ENCODE data around the gene NAT10.
A peak's percentile ranks its signal among the peaks of the same experiment; 100 is the strongest.
"Not testable (repeated sequence)": the region's sequence is repeated elsewhere in the genome, so short reads cannot be mapped to it uniquely, and the experiment has no call there.

The NAT10 gene

GRCh38 chr11:34168642-34169420 is 63.4 kb downstream of the NAT10 start:
- no peak for DNase-seq (ENCODE audit: low spot score)

DNA sequence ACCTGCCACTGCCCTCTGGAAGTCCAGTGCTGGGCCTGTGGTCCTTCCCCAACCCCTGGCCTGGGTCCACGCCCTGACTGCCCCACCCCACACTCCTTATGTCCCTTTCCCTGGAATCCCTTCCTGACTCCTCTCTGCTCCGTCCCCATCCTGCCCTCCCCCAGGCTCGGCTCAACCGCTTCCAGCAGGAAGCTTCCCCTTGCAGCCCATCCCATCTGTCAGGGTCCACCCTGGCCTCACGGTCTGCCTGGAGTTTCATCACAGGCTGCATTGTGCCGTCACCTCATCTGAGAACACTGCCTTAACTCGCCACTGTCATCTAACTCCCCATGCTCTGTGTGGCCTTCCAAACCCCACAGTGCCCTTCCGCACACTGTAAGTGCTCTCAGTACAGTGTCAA is 64.3 kb downstream of the NAT10 start:
- DNase-seq (ENCODE audit: low spot score) = no peak

DNA sequence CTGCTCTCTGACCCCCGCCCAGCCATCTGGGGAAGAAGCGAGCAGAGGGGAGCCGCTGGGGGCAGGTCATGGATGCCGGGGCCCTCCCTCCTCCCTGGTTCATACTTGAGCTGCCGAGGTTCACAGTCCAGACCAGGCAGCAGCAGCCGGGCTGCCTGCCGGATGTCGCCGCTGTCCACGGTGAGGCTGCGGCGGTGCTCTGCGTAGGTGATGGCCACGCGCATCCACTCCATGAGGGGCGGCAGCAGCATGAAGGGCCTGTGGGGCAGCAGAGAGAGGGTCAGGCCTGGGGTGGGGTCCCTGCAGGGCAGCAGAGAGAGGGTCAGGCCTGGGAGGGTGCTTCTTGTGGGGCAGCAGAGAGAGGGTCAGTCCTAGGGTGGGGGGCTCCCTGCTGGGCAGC is 67.6 kb downstream of the NAT10 start:
- DNase-seq (ENCODE audit: low spot score) = no peak

- DNase-seq (ENCODE audit: low spot score) = peak; percentile 74
These were observed 69.1 kb downstream of the NAT10 start for GRCh38 chr11:34174412-34175041.

- no peak for DNase-seq (ENCODE audit: low spot score)
These were observed 70.0 kb downstream of the NAT10 start for GRCh38 chr11:34175284-34176019.

DNA sequence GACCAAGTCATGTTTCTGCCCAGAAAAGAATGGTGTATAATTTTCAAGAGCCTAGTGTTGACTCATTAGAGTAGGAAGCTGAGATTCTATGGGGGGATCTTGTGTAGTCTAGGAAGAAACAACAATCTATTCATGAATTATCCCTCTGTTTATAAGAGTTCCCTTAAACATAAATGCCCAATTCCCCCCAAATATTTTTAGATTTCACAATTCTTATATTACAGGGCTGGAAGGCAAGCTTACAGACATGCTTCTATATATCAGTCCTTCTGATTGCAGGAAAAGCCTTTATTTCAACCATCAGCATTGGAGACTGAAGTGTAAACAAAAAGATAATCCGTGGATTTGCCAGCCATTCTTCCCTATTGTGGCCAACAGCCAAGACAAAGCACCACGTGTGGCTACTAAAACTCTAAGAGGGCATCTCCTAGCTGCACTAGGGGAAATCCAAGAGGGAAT is 71.4 kb downstream of the NAT10 start:
- DNase-seq (ENCODE audit: low spot score) = no peak

GRCh38 chr11:34178209-34178821 is 72.9 kb downstream of the NAT10 start:
- DNase-seq (ENCODE audit: low spot score) = no peak

- DNase-seq (ENCODE audit: low spot score) = no peak
These were observed 73.7 kb downstream of the NAT10 start for GRCh38 chr11:34179026-34179675.

DNA sequence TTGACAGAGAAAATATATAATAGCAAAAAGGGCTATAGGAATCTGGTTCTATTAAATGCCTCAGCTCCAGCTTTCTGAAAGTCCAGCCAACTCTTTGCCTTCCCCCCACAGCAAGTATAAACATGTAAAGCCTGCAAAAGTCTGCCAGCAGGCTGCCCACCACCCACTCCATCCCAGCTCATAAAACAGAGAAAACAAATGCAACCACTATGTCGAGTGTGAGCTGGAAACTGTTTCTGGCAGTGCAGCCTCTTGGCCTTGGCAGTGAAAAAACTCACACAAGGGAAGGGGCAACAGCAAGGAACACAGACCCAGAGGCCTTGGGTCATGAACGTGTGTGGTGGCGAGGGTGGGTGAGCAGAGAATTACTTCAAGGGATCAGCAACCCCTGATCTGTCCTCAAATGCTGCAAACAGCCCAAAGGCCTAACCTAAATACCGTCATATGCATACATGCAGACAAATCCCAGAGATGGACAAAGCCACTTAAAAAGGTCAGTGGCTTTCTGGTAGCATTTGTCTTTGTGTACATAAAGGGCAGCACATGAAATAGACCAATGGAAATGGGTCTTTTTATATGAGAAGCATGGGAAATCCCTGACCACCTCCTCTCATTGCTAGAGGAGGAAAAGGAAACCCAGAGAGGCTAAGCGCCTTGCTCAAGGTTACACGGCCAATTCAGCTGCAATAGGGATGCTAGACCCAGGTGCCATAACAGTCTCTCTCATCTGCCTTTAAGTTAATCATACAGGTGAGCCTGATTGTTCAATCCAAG is 74.8 kb downstream of the NAT10 start:
- DNase-seq (ENCODE audit: low spot score) = no peak

- DNase-seq (ENCODE audit: low spot score) = not testable (repeated sequence)
These were observed 75.4 kb downstream of the NAT10 start for GRCh38 chr11:34180814-34181165.

DNA sequence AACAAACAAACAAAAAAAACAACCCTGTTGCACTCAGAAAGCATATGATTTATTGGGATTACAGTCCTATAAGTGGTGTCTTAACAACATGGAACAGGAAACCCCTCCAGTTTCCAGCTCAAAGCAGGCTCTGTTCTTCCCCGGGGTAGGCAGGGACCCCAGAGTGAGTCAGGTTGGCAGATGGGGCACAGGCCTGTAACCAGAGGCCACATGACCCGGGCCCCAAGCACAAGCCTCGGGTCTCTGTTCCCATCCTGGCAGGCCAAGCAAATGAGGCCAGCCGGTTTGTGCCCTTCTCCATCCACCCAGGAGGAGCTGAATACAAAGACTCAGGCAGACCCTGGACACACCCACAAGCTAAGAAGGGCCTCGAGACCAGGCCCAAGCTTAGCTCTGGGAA is 75.8 kb downstream of the NAT10 start:
- no peak for DNase-seq (ENCODE audit: low spot score)

GRCh38 chr11:34181856-34182405 is 76.5 kb downstream of the NAT10 start:
- DNase-seq (ENCODE audit: low spot score) = no peak

DNA sequence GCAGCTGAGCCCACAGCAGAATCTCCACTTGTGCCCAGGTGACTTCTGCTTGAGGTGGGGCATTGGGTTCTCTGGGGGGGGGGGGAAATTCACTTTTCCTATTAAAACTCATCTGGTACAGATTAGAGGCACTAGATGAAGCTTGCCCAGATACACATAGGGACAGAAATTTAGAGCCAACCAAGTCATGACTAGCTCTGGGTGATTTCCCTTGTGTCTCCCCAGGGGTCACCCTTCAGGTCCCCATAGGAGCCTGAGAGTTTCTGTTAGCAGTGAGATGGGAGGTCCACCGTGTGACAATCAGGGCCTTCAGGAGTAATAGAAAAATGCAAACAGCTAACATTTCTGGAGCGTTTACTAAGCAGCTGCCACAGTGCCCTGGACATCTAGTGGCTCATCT is 77.0 kb downstream of the NAT10 start:
- no peak for DNase-seq (ENCODE audit: low spot score)

GRCh38 chr11:34182921-34183685 is 77.7 kb downstream of the NAT10 start:
- DNase-seq (ENCODE audit: low spot score) = no peak

DNA sequence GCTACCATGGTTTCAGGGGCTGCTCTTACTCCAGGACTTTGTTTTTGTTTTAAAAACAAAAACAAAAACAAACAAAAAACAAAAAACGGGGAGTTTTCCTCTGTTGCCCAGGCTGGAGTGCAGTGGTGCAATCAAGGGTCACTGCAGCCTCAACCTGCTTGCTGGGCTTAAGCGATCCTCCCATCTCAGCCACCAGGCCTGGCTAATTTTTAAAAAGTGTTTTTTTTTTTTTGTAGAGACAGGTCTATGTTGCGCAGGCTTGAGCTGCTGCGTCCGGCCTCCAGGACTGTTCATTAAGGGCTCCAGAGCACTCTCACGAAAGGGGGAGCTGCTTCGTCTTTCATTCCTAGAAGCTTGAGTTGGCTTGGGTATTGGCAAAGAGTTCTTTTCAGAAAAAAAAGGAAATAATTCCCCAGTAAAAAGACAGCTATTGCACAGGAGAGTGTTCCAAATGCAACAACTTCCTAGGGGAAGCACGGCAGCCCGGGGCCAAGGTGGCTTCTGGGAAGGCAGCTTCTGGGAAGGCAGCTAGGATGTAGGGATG is 78.5 kb downstream of the NAT10 start:
- DNase-seq (ENCODE audit: low spot score) = no peak

DNA sequence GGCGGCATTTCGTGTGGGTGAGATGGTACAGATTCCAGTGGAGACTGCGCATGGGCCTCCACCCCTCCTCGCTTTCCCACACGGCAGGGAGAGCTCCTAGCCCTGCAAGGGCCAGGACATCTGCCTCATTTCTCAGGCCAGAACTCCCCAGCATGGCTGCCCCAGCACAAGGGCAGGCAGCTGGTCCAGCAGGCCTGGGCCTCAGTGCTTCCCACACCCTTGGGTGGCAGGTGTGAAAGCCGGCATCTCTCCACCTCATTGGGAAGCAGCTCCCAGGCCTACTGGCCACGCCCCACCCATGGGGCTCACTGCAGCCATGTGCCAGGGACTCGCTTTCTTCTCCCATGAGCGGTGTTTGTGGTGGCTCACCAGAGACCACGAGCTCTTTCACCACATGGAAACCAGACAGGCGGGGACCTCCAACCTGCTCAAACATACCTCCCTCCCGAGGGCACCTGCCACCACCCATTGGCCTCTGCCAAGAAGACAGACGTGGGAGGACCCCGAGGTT is 79.1 kb downstream of the NAT10 start:
- DNase-seq (ENCODE audit: low spot score) = no peak

- no peak for DNase-seq (ENCODE audit: low spot score)
These were observed 80.8 kb downstream of the NAT10 start for GRCh38 chr11:34185926-34186841.

DNA sequence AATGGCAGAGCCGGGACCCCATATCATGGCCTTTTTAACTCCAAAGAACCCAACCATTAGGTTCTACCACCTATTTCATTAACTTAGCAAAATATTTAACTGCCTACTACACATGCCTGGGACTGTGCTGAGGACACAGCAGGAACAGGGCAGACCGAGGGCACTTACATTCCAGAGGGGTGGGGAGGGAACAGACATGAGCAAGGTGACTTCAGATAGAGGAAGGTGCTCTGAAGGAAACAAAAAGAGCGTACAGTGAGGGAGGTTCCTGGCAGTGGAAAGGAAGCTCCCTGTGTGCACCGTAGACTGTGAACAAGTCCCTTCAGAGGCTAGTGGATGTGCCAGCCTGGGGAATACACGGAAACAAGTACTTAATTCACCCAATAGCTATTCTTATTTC is 82.8 kb downstream of the NAT10 start:
- DNase-seq (ENCODE audit: low spot score) = no peak

DNA sequence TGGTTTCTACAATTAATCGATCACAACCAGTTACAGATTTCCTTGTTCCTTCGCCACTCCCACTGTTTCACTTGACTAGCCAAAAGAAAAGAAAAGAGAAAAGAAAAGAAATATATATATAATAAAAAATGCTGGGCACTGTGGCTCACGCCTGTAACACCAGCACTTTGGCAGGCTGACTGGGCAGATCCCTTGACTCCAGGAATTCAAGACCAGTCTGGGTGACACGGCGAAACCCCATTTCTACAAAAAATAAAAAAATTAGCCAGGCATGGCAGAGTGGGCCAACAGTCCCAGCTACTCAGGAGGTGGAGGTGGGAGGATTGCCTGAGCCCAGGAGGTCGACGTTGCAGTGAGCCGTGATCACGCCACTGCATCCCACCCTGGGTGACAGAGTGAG is 83.8 kb downstream of the NAT10 start:
- DNase-seq (ENCODE audit: low spot score) = no peak

Data from CD4-positive, alpha-beta T cell treated with Interleukin-2 at 100 ng/mL for 4 hours (primary cell).